Activated CD4-positive, alpha-beta T cell treated with anti-CD3 and anti-CD28 coated beads, Interleukin-2, amount 50 U/mL, for 24 hours (primary cell): ENCODE measurements around the gene C19orf38.

Experiments
- DNase-seq, 2 donors: peaks; one replicate each; pipeline ENCODE4 v3.0.0-alpha.2; 2020; ENCODE audit warnings: low read depth in 1 of 2, low spot score in 1 of 2

C19orf38 gene

GRCh38 chr19:10899151-10899653 is 51.0 kb downstream of the C19orf38 start:
- no peak for DNase-seq

DNA sequence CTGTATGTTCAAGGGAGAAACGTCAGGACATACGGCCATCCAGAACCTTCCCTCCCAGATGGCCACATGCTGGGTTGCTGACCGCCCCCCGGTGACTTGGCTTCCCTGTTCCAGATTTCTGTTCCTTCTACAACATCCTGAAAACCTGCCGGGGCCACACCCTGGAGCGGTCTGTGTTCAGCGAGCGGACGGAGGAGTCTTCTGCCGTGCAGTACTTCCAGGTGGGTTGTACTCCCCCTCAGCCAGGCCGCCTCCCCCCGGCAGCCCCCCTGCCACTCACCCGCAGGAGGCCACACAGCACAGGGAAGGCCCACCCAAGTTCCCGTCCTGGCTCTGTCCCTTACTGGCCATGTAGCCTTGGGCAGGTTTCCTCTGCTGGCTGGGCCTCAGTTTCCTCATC is 59.7 kb downstream of the C19orf38 start:
- DNase-seq: no peak

- DNase-seq: no peak
These were observed 60.3 kb downstream of the C19orf38 start for GRCh38 chr19:10908380-10908960.

DNA sequence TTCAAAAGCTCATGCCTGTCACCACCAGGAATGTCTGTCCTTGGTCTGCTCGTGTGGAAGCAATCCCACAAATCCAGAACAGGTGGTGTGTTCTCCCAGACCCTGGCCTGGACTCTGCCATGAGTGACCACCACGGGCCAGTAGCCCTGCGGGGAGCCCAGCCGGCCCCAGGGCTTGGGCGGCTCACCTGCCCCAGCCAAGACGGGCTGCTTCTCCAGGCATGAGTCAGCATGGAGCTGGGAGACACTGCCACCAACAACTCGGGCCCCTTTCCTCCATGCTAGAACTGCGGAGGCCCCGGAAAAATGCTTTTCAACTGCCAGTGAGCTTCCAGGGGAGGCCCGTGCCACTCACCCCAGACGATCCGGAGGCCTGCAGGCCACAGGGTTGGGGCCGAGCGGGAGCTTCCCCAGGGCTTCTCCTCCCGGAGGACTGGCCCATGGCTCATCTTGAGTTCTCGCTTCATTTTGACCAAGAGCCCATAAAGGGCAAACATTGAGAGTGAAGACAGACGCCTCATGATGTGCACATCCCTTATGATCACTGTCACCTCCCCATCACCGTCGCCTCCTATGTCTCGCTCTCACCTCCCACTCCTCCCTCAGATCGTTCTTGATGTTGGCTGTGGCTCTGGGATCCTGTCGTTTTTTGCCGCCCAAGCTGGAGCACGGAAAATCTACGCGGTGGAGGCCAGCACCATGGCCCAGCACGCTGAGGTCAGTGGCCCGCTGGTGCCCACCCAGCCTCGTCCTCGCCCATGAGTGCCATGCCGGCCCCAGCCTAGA is 63.6 kb downstream of the C19orf38 start:
- DNase-seq: no peak

DNA sequence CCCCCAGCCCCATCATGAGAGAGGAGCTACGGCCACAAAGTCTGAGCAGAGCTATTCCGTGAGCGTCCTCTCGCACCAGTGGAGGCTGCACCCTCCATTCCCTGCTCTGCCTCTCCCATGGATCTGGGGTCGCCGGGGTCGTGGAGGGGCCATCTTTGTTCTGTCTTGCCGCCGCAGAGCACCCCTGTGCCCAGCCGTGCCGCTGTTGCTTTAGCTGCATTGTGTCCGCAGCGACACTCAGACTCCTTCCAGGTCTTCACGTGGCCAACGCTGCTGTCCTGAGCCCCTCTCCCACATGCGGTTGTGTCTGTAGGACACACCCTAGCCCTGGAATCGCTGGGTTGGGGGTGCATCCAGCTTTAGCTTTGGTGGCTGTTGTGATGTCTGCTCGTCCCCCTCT is 64.4 kb downstream of the C19orf38 start:
- no peak for DNase-seq

- DNase-seq: no peak
These were observed 65.6 kb downstream of the C19orf38 start for GRCh38 chr19:10913716-10914340.

DNA sequence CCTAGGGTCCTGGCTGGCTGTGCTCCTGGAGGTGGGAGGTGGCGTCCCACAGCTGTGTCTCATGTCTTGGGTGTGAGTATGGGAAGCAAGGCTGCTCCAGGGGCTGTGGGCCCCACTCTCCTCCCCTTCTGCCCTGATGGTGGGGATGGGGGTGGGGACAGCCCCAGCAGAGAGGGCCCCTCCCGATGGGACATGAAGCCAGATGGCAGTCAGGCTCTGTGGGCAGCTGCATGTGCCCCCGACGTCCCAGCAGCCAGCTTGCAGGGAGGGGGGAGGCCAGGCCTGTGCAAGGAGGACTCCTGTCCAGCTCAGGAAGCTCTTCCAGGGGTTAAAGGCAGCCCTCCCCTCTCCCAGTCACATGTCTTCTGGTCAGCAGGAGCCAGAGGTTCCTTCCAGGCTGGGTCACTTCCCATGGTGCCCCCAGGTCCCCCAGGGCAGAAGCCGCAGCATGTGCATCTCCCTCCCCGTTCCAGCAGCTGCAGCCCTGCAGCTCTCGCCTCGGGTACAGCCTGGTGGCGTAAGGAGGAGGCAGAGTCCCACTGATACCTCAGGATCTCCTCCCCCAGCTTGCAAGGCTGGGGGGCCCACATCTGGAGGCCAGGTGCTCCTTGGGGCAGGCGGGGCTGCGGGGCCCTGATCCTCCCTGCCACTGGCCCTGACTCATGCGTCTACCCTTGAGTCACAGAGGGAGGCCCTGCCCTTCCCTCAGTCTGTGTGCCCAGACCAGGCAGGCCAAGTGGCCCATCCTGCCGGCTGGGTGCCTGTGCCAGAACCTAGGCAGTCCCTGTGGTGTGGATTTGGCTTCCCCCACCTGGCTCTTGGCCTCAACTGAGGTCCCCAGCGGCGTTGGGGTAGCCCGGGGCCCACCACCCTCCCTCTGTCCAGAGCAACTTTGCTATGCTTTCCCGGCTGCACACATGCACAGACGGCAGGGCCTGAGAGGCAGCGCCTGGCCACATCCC is 67.2 kb downstream of the C19orf38 start:
- DNase-seq: no peak

- DNase-seq: no peak
These were observed 68.4 kb downstream of the C19orf38 start for GRCh38 chr19:10916602-10917001.

GRCh38 chr19:10918359-10918758 is 70.1 kb downstream of the C19orf38 start:
- DNase-seq: no peak
